Osteoblast (primary cell): Measurements from ENCODE around the gene UBE3B. TPM values are rescaled to one million over a fixed set of nuclear protein-coding genes. Genes with fewer than 3 reads are reported as not detected.

Experiments used
- DNase-seq: peaks from one replicate; pipeline ENCODE4 v3.0.0; 2011; ENCODE audit warnings: low spot score, mixed read lengths; ENCODE audit not compliant: insufficient read length; ENCODE audit errors: missing footprints
- H2AFZ ChIP-seq: 2 replicates; pipeline ENCODE4 v1.6.0; 2011; ENCODE audit warnings: mild to moderate bottlenecking, low read length
- H3K27ac ChIP-seq: 2 replicates; pipeline ENCODE4 v1.5.1; 2011; ENCODE audit warnings: mild to moderate bottlenecking, low read depth, low read length, moderate library complexity
- H3K27me3 ChIP-seq: 2 replicates; pipeline ENCODE4 v1.6.0; 2012; ENCODE audit warnings: mild to moderate bottlenecking, control low read depth, inconsistent platforms, low read length, moderate library complexity; ENCODE audit not compliant: insufficient read depth
- H3K36me3 ChIP-seq: 2 replicates; pipeline ENCODE4 v1.5.1; 2011; ENCODE audit warnings: mild to moderate bottlenecking, low read length, control low read depth, moderate library complexity; ENCODE audit not compliant: insufficient read depth
- H3K4me1 ChIP-seq: 2 replicates; pipeline ENCODE4 v1.5.1; 2011; ENCODE audit warnings: mild to moderate bottlenecking, low read length, control low read depth, moderate library complexity; ENCODE audit not compliant: insufficient read depth
- H3K4me2 ChIP-seq: 2 replicates; pipeline ENCODE4 v1.6.0; 2011; ENCODE audit warnings: mild to moderate bottlenecking, low read length; ENCODE audit not compliant: insufficient read depth
- H3K4me3 ChIP-seq: fragments of 200-600 bp; sonication (generic); 3 replicates; pipeline ENCODE4 v1.5.1; 2012; ENCODE audit warnings: mild to moderate bottlenecking, low read length, inconsistent platforms; ENCODE audit not compliant: insufficient read depth
- H3K79me2 ChIP-seq: 2 replicates; pipeline ENCODE4 v1.6.0; 2012; ENCODE audit warnings: mild to moderate bottlenecking, low read length, control low read depth, inconsistent platforms; ENCODE audit not compliant: insufficient read depth
- H3K9me3 ChIP-seq: 2 replicates; pipeline ENCODE4 v1.5.1; 2011; ENCODE audit warnings: low read depth, low read length, control low read depth
- H4K20me1 ChIP-seq: 2 replicates; pipeline ENCODE4 v1.6.0; 2012; ENCODE audit warnings: mild to moderate bottlenecking, low read length, control low read depth; ENCODE audit not compliant: insufficient read depth
- total RNA-seq: library from RNA; depleted of rRNA; stranded (reverse); fragments of >200 nt; gene quantifications from 2 replicates; pipeline ENCODE4 v1.2.3, GENCODE V29; 2012
- TF ChIP-seq, protein P1 (sequence below): IDR thresholded peaks from 2 replicates; pipeline ENCODE4 v1.5.1; 2011; ENCODE audit warnings: mild to moderate bottlenecking, low read depth, low read length, moderate library complexity; ENCODE audit errors: extremely low read depth

UBE3B gene
- total RNA-seq, 1 donor = 40.9 TPM

GRCh38 chr12:109540526-109541412, 63.3 kb downstream of the UBE3B start:
- Histone ChIP-seq H3K9me3 (no peaks in the 10 kb centered on the region), H3K36me3 (no peaks in the 10 kb centered on the region), H4K20me1 (no peaks in the 10 kb centered on the region), H3K4me3 (no peak overlapping the region), H2AFZ (no peak overlapping the region), H3K79me2 (no peaks in the 10 kb centered on the region), H3K27ac (no peak overlapping the region), H3K27me3 (no peaks in the 10 kb centered on the region), H3K4me2 (no peak overlapping the region), H3K4me1 (peaks cover 26% of the 10 kb centered on the region)
- TF ChIP-seq, protein P1, sequence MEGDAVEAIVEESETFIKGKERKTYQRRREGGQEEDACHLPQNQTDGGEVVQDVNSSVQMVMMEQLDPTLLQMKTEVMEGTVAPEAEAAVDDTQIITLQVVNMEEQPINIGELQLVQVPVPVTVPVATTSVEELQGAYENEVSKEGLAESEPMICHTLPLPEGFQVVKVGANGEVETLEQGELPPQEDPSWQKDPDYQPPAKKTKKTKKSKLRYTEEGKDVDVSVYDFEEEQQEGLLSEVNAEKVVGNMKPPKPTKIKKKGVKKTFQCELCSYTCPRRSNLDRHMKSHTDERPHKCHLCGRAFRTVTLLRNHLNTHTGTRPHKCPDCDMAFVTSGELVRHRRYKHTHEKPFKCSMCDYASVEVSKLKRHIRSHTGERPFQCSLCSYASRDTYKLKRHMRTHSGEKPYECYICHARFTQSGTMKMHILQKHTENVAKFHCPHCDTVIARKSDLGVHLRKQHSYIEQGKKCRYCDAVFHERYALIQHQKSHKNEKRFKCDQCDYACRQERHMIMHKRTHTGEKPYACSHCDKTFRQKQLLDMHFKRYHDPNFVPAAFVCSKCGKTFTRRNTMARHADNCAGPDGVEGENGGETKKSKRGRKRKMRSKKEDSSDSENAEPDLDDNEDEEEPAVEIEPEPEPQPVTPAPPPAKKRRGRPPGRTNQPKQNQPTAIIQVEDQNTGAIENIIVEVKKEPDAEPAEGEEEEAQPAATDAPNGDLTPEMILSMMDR = no peak
- no peak for DNase-seq

GRCh38 chr12:109541413-109541726, 63.9 kb downstream of the UBE3B start:
- H3K9me3 ChIP-seq = no peaks in the 10 kb centered on the region
- peaks cover 26% of the 10 kb centered on the region for H3K4me1 ChIP-seq
- no peak overlapping the region for H3K4me2 ChIP-seq
- DNase-seq = no peak
- H3K79me2 ChIP-seq = no peaks in the 10 kb centered on the region
- H4K20me1 ChIP-seq = no peaks in the 10 kb centered on the region
- no peaks in the 10 kb centered on the region for H3K36me3 ChIP-seq
- TF ChIP-seq, protein P1 = no peak
- no peak overlapping the region for H3K27ac ChIP-seq
- H3K27me3 ChIP-seq = no peaks in the 10 kb centered on the region
- no peak overlapping the region for H3K4me3 ChIP-seq
- H2AFZ ChIP-seq = no peak overlapping the region

DNA sequence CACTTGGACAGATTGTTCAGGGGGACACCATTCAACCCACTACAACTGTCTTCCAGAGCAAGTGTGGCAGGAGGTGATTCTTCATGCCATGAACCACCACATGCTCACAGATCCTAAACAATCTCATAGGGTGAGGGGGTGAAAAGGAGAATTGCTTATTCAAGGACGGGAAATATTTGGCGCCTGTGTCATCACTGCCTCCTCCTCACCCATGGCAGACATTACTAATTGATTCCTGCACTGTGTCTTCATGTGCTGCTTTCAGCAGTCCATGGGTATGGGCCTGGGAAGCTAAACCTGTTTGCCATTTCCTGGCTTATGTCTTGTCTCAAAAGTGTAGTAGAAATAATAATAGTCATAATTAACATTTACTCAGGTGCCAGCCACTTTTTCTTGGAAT, 64.6 kb downstream of the UBE3B start:
- H3K4me1 ChIP-seq = peaks cover 26% of the 10 kb centered on the region
- no peak overlapping the region for H2AFZ ChIP-seq
- no peaks in the 10 kb centered on the region for H3K79me2 ChIP-seq
- no peaks in the 10 kb centered on the region for H3K36me3 ChIP-seq
- TF ChIP-seq, protein P1 = no peak
- no peaks in the 10 kb centered on the region for H4K20me1 ChIP-seq
- no peak overlapping the region for H3K27ac ChIP-seq
- no peaks in the 10 kb centered on the region for H3K9me3 ChIP-seq
- no peaks in the 10 kb centered on the region for H3K27me3 ChIP-seq
- peak; percentile 92 for DNase-seq
- H3K4me2 ChIP-seq = no peak overlapping the region
- H3K4me3 ChIP-seq = no peak overlapping the region

GRCh38 chr12:109542876-109543275, 65.4 kb downstream of the UBE3B start:
- Histone ChIP-seq H3K79me2 (no peaks in the 10 kb centered on the region), H4K20me1 (no peaks in the 10 kb centered on the region), H3K4me2 (no peak overlapping the region), H3K27me3 (peaks cover 3% of the 10 kb centered on the region), H3K36me3 (no peaks in the 10 kb centered on the region), H3K9me3 (no peaks in the 10 kb centered on the region), H2AFZ (no peak overlapping the region), H3K4me1 (peaks cover 26% of the 10 kb centered on the region), H3K27ac (no peak overlapping the region), H3K4me3 (no peak overlapping the region)
- TF ChIP-seq, protein P1 = no peak
- DNase-seq = no peak
